Liver (tissue), 3 donors: Measurements from ENCODE around the gene VPS72.

Source experiments
- CTCF ChIP-seq: fragments of 150-350 bp; IDR thresholded peaks from 2 replicates; pipeline ENCODE4 v1.5.1; 2017; ENCODE audit warnings: improper control_type of control experiment, low read depth, low read length; ENCODE audit not compliant: missing input control
- FOXA1 ChIP-seq: IDR thresholded peaks from 2 replicates; pipeline ENCODE4 v1.6.1; 2016; ENCODE audit warnings: antibody characterized with exemption
- FOXA2 ChIP-seq: IDR thresholded peaks from 2 replicates; pipeline ENCODE4 v1.6.1; 2016; ENCODE audit warnings: antibody characterized with exemption
- HNF4G ChIP-seq: IDR thresholded peaks from 2 replicates; pipeline ENCODE4 v1.6.1; 2016; ENCODE audit warnings: antibody characterized with exemption
- MAX ChIP-seq: IDR thresholded peaks from 2 replicates; pipeline ENCODE4 v1.6.1; 2016; ENCODE audit warnings: antibody characterized with exemption
- NR2F2 ChIP-seq: IDR thresholded peaks from 2 replicates; pipeline ENCODE4 v1.6.1; 2016; ENCODE audit warnings: antibody characterized with exemption
- RAD21 ChIP-seq, 2 donors: IDR thresholded peaks; 2 replicates each; pipeline ENCODE4 v1.6.1; 2016; ENCODE audit warnings: antibody characterized with exemption in 2 of 2, mild to moderate bottlenecking in 2 of 2
- REST ChIP-seq: IDR thresholded peaks from 2 replicates; pipeline ENCODE4 v1.6.1; 2016; ENCODE audit warnings: antibody characterized with exemption, mild to moderate bottlenecking
- RXRA ChIP-seq, 2 donors: IDR thresholded peaks; 2 replicates each; pipeline ENCODE4 v1.6.1; 2017 to 2018; ENCODE audit warnings: antibody characterized with exemption in 2 of 2, mild to moderate bottlenecking in 1 of 2
- TAF1 ChIP-seq: conservative IDR thresholded peaks from 2 replicates; pipeline ENCODE4 v1.6.1; 2016; ENCODE audit warnings: antibody characterized with exemption, mild to moderate bottlenecking
- YY1 ChIP-seq: IDR thresholded peaks from 2 replicates; pipeline ENCODE4 v1.6.1; 2016; ENCODE audit warnings: antibody characterized with exemption, mild to moderate bottlenecking
- TF ChIP-seq, protein P1 (sequence below): IDR thresholded peaks from 2 replicates; pipeline ENCODE4 v1.6.1; 2016; ENCODE audit warnings: antibody characterized with exemption
- TF ChIP-seq, protein P2 (sequence below): IDR thresholded peaks from 2 replicates; pipeline ENCODE4 v1.6.1; 2016; ENCODE audit warnings: antibody characterized with exemption
- donor health status: healthy.
- donor health status: healthy.

DNA sequence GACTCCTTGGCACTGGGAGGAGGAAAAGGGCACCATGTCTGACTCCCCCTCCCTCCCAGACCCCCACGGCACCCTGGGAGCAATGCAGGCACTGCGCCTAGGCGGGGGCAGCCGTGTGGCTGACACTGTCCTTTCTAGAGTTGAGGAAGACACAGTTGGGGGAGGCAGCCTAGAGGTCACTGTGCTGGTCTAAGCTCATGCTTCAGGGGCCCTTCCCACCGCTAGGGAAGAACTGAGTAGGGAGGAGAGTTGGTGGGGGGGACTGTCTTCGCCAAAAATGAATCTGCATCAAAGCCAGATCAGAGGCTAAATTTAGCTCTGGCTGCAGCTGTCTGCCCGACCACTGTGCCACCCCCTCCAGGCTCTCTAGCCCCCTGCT is 47.0 kb downstream of the VPS72 start:
- TF ChIP-seq CTCF (no peak), RAD21 (IDR thresholded peaks at IDR 0.05) (no peak), REST (no peak), FOXA1 (no peak), HNF4G (no peak), NR2F2 (no peak), YY1 (no peak), RXRA (IDR thresholded peaks at IDR 0.05) (no peak), FOXA2 (no peak), MAX (no peak), TAF1 (no peak)
- TF ChIP-seq, protein P1, sequence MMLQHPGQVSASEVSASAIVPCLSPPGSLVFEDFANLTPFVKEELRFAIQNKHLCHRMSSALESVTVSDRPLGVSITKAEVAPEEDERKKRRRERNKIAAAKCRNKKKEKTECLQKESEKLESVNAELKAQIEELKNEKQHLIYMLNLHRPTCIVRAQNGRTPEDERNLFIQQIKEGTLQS = no peak
- TF ChIP-seq, protein P2, sequence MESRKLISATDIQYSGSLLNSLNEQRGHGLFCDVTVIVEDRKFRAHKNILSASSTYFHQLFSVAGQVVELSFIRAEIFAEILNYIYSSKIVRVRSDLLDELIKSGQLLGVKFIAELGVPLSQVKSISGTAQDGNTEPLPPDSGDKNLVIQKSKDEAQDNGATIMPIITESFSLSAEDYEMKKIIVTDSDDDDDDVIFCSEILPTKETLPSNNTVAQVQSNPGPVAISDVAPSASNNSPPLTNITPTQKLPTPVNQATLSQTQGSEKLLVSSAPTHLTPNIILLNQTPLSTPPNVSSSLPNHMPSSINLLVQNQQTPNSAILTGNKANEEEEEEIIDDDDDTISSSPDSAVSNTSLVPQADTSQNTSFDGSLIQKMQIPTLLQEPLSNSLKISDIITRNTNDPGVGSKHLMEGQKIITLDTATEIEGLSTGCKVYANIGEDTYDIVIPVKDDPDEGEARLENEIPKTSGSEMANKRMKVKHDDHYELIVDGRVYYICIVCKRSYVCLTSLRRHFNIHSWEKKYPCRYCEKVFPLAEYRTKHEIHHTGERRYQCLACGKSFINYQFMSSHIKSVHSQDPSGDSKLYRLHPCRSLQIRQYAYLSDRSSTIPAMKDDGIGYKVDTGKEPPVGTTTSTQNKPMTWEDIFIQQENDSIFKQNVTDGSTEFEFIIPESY = no peak
